H1 (cell line): ENCODE results near the gene MEIOSIN. TPM values are rescaled to one million over a fixed set of nuclear protein-coding genes. Genes with fewer than 3 reads are reported as not detected.

Source experiments
- EGR1 ChIP-seq: IDR thresholded peaks from 2 replicates; pipeline ENCODE4 v1.6.1; 2011; ENCODE audit warnings: low read depth, low read length, borderline replicate concordance
- KDM1A ChIP-seq: fragments of 200-600, 300-600 bp; sonication (generic); IDR thresholded peaks from 2 replicates; pipeline ENCODE4 v1.7.1; 2016; ENCODE audit warnings: mild to moderate bottlenecking, low read length, borderline replicate concordance
- NRF1 ChIP-seq: IDR thresholded peaks from 2 replicates; pipeline ENCODE4 v1.6.1; 2011; ENCODE audit warnings: mild to moderate bottlenecking, low read depth, low read length, improper control_type of control experiment
- SP1 ChIP-seq: IDR thresholded peaks from 2 replicates; pipeline ENCODE4 v1.6.1; 2011; ENCODE audit warnings: low read depth, low read length
- polyA plus RNA-seq, 7 experiments: library from polyadenylated mRNA; depleted of rRNA in 3 of 7; stranded (reverse) in 5 of 7; unstranded in 2 of 7; fragments of >200 nt in 5 of 7; fragments of 200-250 nt in 2 of 7; gene quantifications; 1 replicate in 5 of 7; 2 replicates in 1 of 7; 4 replicates in 1 of 7; pipeline versions ENCODE4 v1.2.1 to v1.2.3, GENCODE V29; 2011 to 2013; ENCODE audit warnings: missing spikeins in 2 of 7, mixed read lengths in 2 of 7
- total RNA-seq: library from RNA; stranded (reverse); fragmentation: NEBNext Ultra II Directional; extraction: Animal tissue kit (Norgen Biotek cat#: 25700); gene quantifications from 2 replicates; pipeline ENCODE4 v1.2.1, GENCODE V29; 2021
- TF ChIP-seq, protein P1 (sequence below): IDR thresholded peaks from 2 replicates; pipeline ENCODE4 v1.6.1; 2012; ENCODE audit warnings: inconsistent platforms

Gene MEIOSIN
- total and polyA plus RNA-seq, 2 of the 8 experiments (the other 6 are each of a cell fraction or from before 2014, with no cell fraction given): 0.11 TPM; not detected in 1

DNA sequence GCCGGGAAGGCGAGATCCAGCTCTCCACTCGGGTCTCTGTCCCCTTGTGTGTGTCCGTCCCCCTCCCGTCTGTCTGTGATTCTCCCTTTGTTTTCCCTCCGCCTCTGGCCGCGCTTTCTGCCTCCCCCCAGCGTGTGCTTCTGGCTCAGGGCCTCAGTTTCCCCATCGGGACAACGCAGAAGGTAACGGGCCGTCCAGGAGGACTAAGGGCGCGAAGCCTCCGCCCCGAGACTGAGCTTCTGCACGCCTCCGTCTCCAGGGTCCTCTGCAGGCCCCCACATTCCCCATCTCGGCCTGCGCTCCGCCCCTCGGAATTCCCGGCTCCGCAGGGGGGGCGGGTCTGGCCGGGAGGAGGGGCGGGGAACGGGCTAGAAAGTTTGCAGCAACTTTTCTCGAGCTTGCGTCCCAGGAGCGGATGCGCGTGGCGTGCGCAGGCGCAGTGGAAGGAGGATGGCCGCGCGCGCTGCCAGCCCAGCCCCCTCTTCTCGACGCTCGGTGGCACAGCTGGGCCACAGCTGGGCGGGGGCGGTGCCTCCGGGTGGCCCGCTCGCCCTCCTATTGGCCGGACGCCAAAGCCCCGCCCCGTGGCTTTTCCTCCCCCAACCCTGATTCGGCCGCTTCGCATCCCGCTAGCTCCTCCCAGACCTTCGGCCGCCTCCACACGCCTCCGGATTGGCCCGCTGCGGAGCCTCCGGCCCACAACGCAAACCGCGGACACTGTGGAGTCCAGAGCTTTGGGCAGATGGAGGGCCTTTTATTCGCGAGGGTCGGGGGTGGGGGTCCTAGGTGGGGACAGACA lies 35.9 kb downstream of the MEIOSIN start, which contains the start of gene SIX5 (continued):
- TF ChIP-seq EGR1 (peak; percentile 73; the same call in 1 of the 2 replicates), NRF1 (peak; percentile 96), KDM1A (no peak), SP1 (peak; percentile 69)
- TF ChIP-seq, protein P1, sequence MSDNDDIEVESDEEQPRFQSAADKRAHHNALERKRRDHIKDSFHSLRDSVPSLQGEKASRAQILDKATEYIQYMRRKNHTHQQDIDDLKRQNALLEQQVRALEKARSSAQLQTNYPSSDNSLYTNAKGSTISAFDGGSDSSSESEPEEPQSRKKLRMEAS: peak; percentile 68; the same call in 1 of the 2 replicates
